ENCODE data around the gene MTFP1. TPM values are rescaled to one million over a fixed set of nuclear protein-coding genes. Genes with fewer than 3 reads are reported as not detected.

The MTFP1 gene, protein sequence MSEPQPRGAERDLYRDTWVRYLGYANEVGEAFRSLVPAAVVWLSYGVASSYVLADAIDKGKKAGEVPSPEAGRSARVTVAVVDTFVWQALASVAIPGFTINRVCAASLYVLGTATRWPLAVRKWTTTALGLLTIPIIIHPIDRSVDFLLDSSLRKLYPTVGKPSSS
- total RNA-seq = 10 to 100 TPM; 14.8 to 38.0 TPM

DNA sequence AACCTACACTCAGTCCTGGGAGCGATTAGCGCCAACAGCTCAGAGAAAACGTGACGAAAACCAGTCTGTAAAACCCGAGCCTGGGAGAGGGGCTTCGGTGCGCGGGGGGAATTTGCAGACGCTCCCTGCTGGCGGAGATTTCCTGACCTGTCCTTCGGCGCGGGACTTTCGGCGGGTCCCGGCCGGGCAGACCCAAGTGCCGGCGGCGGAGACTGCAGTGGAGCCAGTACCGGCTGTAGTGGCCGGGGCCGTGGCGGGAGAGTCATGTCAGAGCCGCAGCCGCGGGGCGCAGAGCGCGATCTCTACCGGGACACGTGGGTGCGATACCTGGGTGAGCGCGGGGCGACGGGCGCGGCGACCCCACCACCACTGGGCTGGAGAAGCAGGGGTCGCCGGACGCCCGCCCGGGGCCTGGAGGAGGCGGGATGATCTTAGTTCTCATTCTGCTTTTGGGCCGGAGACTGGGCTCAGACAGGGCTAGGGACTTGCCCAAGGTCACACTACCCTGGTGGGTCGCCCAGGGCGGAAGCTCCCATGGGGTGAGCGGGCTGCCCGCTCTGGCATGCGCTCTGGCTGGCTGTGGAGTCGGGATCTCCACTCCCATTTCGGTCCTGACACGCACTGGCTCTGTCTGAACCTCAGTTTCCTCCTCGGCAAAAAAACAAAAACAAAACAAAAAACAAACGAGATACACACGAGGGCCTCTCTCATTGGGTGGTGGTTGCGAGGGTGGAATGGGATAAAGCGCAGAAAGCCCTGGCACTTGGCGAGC is at the start of gene MTFP1:
Gene MTFP1 (plus strand): TSS at position 153 of the 772 bp plus-strand sequence. CDS start 112 bp downstream, at position 265.

DNA sequence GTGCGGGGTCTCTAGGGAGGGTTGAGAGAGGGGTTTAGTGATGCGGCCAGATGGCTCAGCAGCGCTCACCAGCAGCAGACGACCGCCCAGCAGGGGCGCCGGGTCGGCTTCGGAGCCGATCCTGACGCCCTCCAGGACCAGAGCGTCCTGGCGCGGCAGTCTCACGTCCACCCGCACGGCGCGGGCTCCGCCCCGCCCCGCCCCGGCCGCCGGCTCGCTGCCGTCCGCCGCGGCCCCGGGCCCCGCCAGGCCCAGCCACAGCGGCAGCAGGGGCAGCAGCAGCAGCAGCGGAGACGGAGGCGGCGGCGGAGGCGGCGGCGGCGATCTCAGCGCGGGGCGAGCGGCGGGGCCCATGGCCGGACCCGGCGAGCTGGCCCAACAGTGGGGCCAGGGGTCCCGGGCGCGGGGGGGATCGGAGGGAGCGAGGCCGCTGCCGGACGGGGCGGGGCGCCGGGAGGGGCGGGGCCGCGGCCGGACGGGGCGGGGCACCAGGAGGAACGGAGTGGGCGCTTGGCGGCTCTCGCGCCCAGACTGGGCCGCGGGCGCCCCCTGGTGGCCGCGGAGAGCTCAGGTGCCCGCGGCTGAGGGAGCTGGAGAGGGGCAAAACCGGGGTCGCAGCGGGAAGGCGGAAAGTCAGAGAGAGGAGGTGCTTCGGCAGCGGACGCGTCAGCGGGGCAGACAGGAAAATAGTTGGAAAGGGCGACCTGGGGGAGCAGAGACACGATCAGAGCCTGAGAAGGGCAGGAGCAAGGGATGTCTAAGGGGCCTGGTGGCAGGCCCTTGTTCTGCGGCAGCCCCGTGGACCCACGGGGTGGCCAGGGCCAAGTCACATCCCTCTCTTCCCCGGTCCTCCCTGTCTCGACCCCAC is 38.4 kb upstream of the MTFP1 start, which contains the start of gene RNF215:
Gene RNF215 (minus strand): TSS at position 452 of the 868 bp plus-strand sequence. CDS start 98 bp downstream, at position 354.

DNA sequence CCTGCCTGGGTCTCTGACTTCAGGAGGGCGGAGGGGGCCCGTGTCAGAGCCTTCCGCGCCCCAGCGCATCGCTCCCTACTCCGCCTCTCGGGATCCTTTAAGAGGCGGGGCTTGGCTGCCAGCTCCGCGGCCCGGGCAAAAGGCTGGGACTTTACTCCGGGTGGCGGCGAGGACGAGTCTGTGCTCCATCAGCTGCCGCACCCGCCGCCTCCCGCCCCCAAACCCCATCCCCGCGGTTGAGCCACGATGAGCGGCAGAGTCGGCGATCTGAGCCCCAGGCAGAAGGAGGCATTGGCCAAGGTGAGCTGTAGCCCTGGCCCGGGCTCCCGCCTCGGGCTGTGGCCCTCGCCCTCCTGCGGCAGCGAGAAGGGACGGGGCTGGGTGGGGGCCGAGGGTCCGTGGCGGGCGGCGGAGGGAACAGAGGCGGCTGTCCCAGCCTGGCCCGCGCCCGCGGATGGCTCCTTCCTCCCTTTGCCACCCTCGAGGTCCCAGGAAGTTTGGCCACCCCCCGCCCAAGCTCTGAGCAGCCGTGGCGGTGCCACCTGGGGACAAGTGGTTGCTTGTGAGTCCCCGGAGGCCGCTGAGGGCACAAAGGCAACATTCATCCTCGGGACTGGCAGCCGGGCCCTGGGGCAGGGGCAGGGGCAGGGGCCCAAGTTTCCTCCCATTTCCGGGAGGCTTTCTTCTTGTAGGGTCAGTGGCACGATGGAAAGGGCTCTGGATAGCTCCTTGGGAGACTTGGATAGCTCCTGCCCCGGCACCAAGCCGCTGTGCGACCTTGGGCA is 28.5 kb upstream of the MTFP1 start, which contains the start of gene SEC14L2:
Gene SEC14L2 (plus strand): TSS at position 148 of the 785 bp plus-strand sequence. CDS start 99 bp downstream, at position 247.

DNA sequence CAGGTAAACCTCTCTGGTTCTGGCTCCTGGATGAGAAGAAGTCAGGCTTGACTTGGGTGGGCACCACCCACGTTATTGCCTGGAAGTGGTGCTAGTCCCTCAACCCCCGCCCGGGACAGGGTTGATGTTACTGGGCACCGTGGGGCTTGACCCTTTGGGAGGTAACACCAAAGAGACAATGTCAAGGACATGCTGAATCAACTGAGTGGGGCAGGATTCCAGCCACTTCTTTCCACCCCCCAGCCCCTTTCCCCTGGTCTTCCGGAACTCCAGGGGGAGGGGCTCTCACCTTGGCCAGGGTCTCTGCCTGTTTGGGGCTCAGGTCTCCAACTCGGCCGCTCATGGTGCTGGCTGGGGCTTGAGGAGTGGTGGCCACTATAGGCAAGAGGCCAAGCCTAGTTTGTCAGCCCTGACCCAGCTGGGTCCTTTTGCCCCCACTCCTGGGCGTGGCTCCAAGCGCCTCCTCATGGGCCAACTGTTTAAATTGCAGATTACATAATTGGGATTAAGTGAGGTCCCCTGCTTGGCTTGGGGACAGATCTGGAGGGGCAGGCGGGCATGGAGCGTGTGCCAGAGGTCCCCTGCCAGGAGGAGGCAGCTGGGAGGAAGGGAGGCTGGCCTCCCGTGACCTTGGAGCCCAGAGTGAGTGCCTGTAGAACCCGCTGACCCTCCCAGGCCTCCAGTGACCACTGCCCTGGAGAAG is 46.2 kb downstream of the MTFP1 start, which contains the start of gene SEC14L3:
Gene SEC14L3 (minus strand): TSS at position 402 of the 703 bp plus-strand sequence. CDS start 59 bp downstream, at position 343.

Small RNA genes lying within 50 kb of the gene (small RNA-seq; reads per million reads assigned to genes)
- gene AC004832.3 (0 reads per million in 2 donors), gene RNU6-564P (0 reads per million in 2 donors)

Other genes starting within 250 kb of the MTFP1 start
- gene LIF, start 179.0 kb upstream of the MTFP1 start, total RNA-seq = 1 to 10 TPM in 1 of 2 donors, not detected in 1; 1.4 TPM
- not detected for gene OSM, start 158.9 kb upstream of the MTFP1 start, total RNA-seq
- 1 to 10 TPM in 1 of 2 donors, under 1 TPM in 1; 1.00 to 1.0 TPM for gene CASTOR1, start 136.3 kb upstream of the MTFP1 start, total RNA-seq
- 10 to 100 TPM; 31.0 to 31.6 TPM for gene TBC1D10A, start 98.8 kb upstream of the MTFP1 start, total RNA-seq
- 10 to 100 TPM; 28.2 to 50.0 TPM for gene SF3A1, start 68.9 kb upstream of the MTFP1 start, total RNA-seq
- gene CCDC157, start 68.8 kb upstream of the MTFP1 start, total RNA-seq = 1 to 10 TPM; 2.3 to 3.4 TPM
- gene RNF215, start 38.4 kb upstream of the MTFP1 start, total RNA-seq = 1 to 10 TPM; 8.3 to 9.3 TPM
- 1 to 10 TPM; 5.2 to 6.7 TPM for gene SEC14L2, start 28.8 kb upstream of the MTFP1 start, total RNA-seq
- gene SEC14L3, start 46.2 kb downstream of the MTFP1 start, total RNA-seq = not detected
- gene SEC14L4, start 79.9 kb downstream of the MTFP1 start, total RNA-seq = under 1 TPM; under 0.01 to 0.33 TPM
- under 1 TPM in 1 of 2 donors, not detected in 1; 0.34 TPM for gene SEC14L6, start 121.0 kb downstream of the MTFP1 start, total RNA-seq
- gene GAL3ST1, start 148.9 kb downstream of the MTFP1 start, total RNA-seq = under 1 TPM in 1 of 2 donors, not detected in 1; 0.34 TPM
- 100 to 1,000 TPM in 1 of 2 donors, 10 to 100 TPM in 1; 53.0 to 117 TPM for gene PES1, start 166.1 kb downstream of the MTFP1 start, total RNA-seq
- gene TCN2, start 181.4 kb downstream of the MTFP1 start, total RNA-seq = 10 to 100 TPM; 17.0 to 23.4 TPM
- gene SLC35E4, start 210.0 kb downstream of the MTFP1 start, total RNA-seq = 1 to 10 TPM; 2.8 to 6.7 TPM
- gene DUSP18, start 242.1 kb downstream of the MTFP1 start, total RNA-seq = 1 to 10 TPM; 6.2 to 10.0 TPM

Data from melanocyte of skin (primary cell).